HS-5 (cell line): ENCODE results near the gene LLPH.

Experiments used
- DNase-seq: peaks from one replicate; pipeline ENCODE4 v3.0.0-alpha.2; 2012; ENCODE audit warnings: low read depth

LLPH gene

GRCh38 chr12:66090157-66090556 is 40.4 kb downstream of the LLPH start:
- DNase-seq, result no peak

- peak; percentile 68 for DNase-seq
These were observed 43.1 kb downstream of the LLPH start for GRCh38 chr12:66087365-66087943.

- DNase-seq, result no peak
These were observed 44.6 kb downstream of the LLPH start for GRCh38 chr12:66085998-66086397.

GRCh38 chr12:66085213-66085612 is 45.3 kb downstream of the LLPH start:
- no peak for DNase-seq

- no peak for DNase-seq
These were observed 46.8 kb downstream of the LLPH start for GRCh38 chr12:66083766-66084165.

- DNase-seq, result no peak
These were observed 47.8 kb downstream of the LLPH start for GRCh38 chr12:66082744-66083143.

- no peak for DNase-seq
These were observed 49.8 kb downstream of the LLPH start for GRCh38 chr12:66080791-66081190.

- DNase-seq, result no peak
These were observed 53.0 kb downstream of the LLPH start for GRCh38 chr12:66077542-66077941.

- DNase-seq, result no peak
These were observed 56.0 kb downstream of the LLPH start for GRCh38 chr12:66074561-66074960.

GRCh38 chr12:66072566-66072965 is 58.0 kb downstream of the LLPH start:
- no peak for DNase-seq

GRCh38 chr12:66072135-66072534 is 58.4 kb downstream of the LLPH start:
- no peak for DNase-seq

- no peak for DNase-seq
These were observed 59.0 kb downstream of the LLPH start for GRCh38 chr12:66071549-66071948.

GRCh38 chr12:66070378-66071120 is 60.0 kb downstream of the LLPH start:
- DNase-seq, result no peak

- no peak for DNase-seq
These were observed 63.5 kb downstream of the LLPH start for GRCh38 chr12:66066929-66067523.
